Activated naive CD4-positive, alpha-beta T cell treated with anti-CD3 and anti-CD28 coated beads, Interleukin-2, amount 10 ng/mL, durations not matched to agents 7 days and 5 days (primary cell): Measurements from ENCODE around the gene C5.

Experiments used
- CTCF ChIA-PET: fragments of 350-600 bp; sonication (Branson Sonifier 250); formaldehyde crosslinking; loops from one replicate; lab custom pipeline; 2021; ENCODE audit warnings: antibody characterized with exemption; lab: Charles Lee
- DNase-seq: peaks from one replicate; pipeline ENCODE4 v3.0.0-alpha.2; 2020
- H3K27ac Mint-ChIP-seq: one replicate; pipeline ENCODE4 v1.8.0; 2021; ENCODE audit warnings: mild to moderate bottlenecking, moderate library complexity, mixed read lengths
- H3K27me3 Mint-ChIP-seq: one replicate; pipeline ENCODE4 v1.8.0; 2021; ENCODE audit warnings: mild to moderate bottlenecking, mixed read lengths
- H3K36me3 Mint-ChIP-seq: one replicate; pipeline ENCODE4 v1.8.0; 2021; ENCODE audit warnings: mixed read lengths
- H3K4me1 Mint-ChIP-seq: one replicate; pipeline ENCODE4 v1.8.0; 2021; ENCODE audit warnings: mixed read lengths
- H3K4me3 Mint-ChIP-seq: one replicate; pipeline ENCODE4 v1.8.0; 2021; ENCODE audit warnings: mild to moderate bottlenecking, moderate library complexity, mixed read lengths
- H3K9me3 Mint-ChIP-seq: one replicate; pipeline ENCODE4 v1.8.0; 2021; ENCODE audit warnings: mixed read lengths

Gene C5

DNA sequence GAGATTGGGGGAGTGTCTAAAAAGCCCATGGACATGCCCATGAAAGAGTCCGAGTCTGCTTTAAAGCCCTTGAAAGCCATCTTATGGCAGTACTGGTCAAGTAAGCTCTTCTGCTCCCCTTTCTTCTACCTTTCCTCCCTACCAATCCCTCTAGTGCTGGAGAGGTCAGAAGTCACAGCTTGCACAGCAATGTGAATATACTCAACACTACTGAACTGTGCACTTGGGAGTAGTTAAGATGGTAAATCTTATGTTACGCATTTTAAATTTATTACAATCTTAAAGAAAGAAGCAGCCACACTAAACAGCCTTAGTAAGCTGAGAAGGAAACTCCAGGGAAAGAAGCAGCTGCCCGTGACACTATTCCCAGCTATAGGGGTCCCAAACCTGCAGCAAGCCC, 111.2 kb downstream of the C5 start:
- CTCF ChIA-PET = interaction anchor here (0.8 to 7.9 kb wide), 5 partner anchors 12 to 183 kb away, joined by 3 to 83 read pairs (median 9); partner anchors contain the start of genes PHF19 and TRAF1
- no peaks in the 10 kb centered on the region for H3K9me3 Mint-ChIP-seq
- H3K27ac Mint-ChIP-seq = no peak overlapping the region
- no peaks in the 10 kb centered on the region for H3K36me3 Mint-ChIP-seq
- no peak for DNase-seq
- peaks cover 12% of the 10 kb centered on the region for H3K27me3 Mint-ChIP-seq
- peaks cover 37% of the 10 kb centered on the region for H3K4me1 Mint-ChIP-seq
- H3K4me3 Mint-ChIP-seq = no peak overlapping the region

DNA sequence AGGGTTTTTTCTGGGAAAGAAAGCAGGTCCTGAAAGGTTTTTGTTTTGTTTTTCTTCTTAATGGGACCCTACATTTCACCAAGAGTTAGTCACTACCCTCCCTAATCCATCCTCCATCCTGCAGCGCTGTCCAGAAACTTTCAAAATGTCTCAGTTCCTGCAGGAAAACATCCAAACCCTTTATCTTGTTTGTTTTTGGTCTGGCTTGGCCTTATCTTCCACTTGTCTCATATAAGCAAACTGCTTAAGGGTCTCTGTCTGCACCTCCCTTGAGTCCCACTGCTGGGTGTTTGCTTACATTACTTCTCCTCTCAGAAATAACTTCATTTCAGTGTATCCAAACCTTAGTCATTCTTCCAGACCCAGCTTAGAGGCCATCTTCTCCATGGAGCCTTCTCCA, 112.5 kb downstream of the C5 start:
- Mint-ChIP-seq H3K9me3 (no peaks in the 10 kb centered on the region), H3K27ac (no peak overlapping the region), H3K4me1 (peaks cover 50% of the 10 kb centered on the region), H3K4me3 (no peak overlapping the region), H3K27me3 (peaks cover 12% of the 10 kb centered on the region), H3K36me3 (no peaks in the 10 kb centered on the region)
- no peak for DNase-seq
- CTCF ChIA-PET = interaction anchor here (1.0 to 7.9 kb wide), 11 partner anchors 9 to 181 kb away, joined by 3 to 83 read pairs (median 5); partner anchors contain the start of gene PHF19

DNA sequence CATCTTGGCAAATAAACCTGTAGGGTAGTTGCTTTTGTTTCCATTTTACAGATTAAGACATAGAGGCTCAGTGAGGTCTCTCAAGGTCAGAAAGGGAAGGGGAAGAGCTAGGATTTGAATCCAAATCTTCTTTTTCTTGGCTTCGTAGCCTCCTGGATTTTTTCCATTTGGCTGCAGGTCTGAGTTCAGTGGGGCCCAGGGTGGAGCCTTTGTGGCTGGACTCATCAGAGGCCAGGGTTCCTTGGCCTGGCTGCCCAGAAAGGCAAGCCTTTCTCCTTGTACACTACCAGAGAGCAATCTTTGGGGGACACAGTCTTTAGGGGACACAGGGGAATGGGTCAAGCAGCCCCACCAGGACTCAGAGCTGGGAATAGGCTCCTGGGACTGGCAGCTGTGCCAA, 112.9 kb downstream of the C5 start:
- Mint-ChIP-seq H3K4me1 (peaks cover 54% of the 10 kb centered on the region), H3K36me3 (no peaks in the 10 kb centered on the region), H3K4me3 (no peak overlapping the region), H3K9me3 (no peaks in the 10 kb centered on the region), H3K27me3 (peaks cover 12% of the 10 kb centered on the region), H3K27ac (peak overlapping the region; percentile 92)
- DNase-seq = no peak
- CTCF ChIA-PET = interaction anchor here (0.7 to 7.9 kb wide), 15 partner anchors 8 to 233 kb away, joined by 3 to 83 read pairs (median 4); partner anchors contain the start of gene PHF19

DNA sequence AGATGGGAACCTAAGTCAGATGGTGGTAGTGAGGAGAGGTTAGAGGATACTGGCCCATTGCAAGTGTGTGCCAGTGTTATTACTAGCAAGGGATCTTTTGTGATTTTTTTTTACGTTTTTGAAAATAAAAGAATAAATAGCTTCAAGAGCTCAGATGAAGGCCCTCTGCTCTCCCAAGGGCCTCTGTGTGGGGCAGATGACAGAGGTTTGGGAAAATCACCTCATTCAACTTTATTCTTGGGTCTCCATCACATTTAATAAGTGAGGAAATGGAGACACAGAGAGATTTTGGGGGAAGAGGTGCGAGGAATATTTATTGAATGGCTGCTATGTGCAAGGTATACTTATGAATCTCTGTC, 113.3 kb downstream of the C5 start:
- Mint-ChIP-seq H3K27ac (peak overlapping the region; percentile 92), H3K4me1 (peaks cover 58% of the 10 kb centered on the region), H3K36me3 (no peaks in the 10 kb centered on the region), H3K27me3 (peaks cover 11% of the 10 kb centered on the region), H3K4me3 (peak overlapping the region; percentile 56), H3K9me3 (no peaks in the 10 kb centered on the region)
- CTCF ChIA-PET = interaction anchor here (0.7 to 7.9 kb wide), 15 partner anchors 11 to 233 kb away, joined by 3 to 83 read pairs (median 4); partner anchors contain the start of gene PHF19
- no peak for DNase-seq

DNA sequence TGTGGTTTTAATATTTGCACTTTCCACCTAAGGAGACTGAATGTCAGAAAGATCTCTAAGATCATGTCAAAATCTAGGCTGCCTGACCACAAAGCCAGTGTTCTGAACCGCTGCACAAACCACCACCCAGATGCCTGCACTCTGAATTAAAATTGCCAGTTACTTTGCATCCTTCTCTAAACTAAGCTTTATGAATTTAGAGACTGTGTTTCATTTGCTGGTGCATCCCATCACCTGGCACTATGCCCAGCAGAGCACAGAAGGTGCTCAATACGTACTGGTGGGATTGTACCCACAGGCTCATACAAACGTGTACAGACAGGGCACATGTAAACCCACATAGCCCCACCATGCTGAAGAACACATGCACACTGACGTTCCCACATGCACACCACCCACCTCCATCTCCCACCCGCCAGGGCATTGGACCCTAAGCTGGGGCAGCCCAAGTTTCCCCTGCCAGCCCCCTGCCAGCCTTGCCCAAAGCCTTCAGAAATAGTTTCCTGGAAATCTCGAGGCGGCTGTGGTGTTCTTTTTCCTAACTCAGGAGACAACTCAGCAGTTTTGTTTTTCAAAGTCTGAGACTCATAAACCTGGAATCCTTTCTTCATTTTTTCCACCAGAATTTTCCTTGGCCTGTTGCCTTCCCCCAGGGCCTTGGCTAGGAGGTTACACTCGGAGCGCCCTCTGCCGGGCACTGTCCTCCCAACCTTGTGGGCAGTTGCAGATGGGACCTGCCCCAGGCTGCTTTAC, 113.9 kb downstream of the C5 start:
- CTCF ChIA-PET = interaction anchor here (0.7 to 7.9 kb wide), 17 partner anchors 10 to 234 kb away, joined by 3 to 83 read pairs (median 3); partner anchors contain the start of gene PHF19
- peak overlapping the region; percentile 56 for H3K4me3 Mint-ChIP-seq
- peaks cover 64% of the 10 kb centered on the region for H3K4me1 Mint-ChIP-seq
- peaks cover 6% of the 10 kb centered on the region for H3K27me3 Mint-ChIP-seq
- peak overlapping the region; percentile 92 for H3K27ac Mint-ChIP-seq
- peak; percentile 91 for DNase-seq
- H3K9me3 Mint-ChIP-seq = no peaks in the 10 kb centered on the region
- no peaks in the 10 kb centered on the region for H3K36me3 Mint-ChIP-seq

DNA sequence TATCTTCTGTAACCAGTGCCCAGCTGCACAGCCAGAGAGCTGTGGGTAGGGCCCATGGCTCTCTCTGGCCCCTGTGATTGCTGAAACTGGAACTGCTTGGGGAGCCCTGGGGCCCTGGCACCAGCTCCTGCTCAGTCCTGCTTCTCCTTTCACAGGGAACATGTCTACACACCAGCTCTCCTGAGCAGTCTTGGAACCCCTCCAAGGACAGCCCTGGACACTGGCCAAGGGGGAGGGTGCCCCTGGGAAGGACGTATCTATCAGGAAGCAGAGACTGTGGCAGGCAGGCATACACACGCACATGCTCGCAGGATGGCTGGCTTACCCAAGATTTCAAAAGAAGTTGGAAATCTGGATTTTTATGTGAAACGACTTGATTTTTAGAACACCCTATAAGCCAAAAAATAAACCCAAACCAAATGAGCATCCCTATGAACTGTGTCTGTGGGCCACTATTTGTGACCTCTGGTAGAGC, 114.7 kb downstream of the C5 start:
- Mint-ChIP-seq H3K27ac (peak overlapping the region; percentile 92), H3K4me1 (peaks cover 70% of the 10 kb centered on the region), H3K9me3 (no peaks in the 10 kb centered on the region), H3K27me3 (peaks cover 4% of the 10 kb centered on the region), H3K36me3 (peaks cover 3% of the 10 kb centered on the region), H3K4me3 (peak overlapping the region; percentile 56)
- DNase-seq = no peak
- CTCF ChIA-PET = interaction anchor here (1.0 to 7.9 kb wide), 12 partner anchors 9 to 179 kb away, joined by 3 to 83 read pairs (median 3); partner anchors contain the start of gene PHF19

DNA sequence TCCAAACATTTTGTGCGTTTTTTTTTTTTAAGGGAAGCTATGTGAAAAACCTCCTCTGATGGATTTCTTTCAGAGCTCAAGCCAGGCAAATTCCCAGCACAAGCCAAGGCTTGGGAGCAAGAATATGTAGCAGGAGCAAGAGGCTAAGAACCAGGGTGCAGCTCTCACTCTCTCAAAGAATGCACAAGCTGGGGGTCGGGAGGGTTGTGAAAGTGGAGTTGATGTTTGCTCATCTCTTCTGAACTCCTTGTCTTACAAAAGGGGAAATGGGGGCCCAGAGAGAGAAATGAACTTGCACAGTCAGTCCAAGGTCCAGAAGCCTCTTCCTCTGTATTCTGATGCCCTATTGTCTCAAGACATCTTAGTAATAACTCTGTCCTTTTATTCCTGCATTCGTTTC, 115.8 kb downstream of the C5 start:
- no peak for DNase-seq
- H3K4me1 Mint-ChIP-seq = peaks cover 81% of the 10 kb centered on the region
- peaks cover 4% of the 10 kb centered on the region for H3K27me3 Mint-ChIP-seq
- no peak overlapping the region for H3K4me3 Mint-ChIP-seq
- H3K36me3 Mint-ChIP-seq = peaks cover 3% of the 10 kb centered on the region
- H3K9me3 Mint-ChIP-seq = no peaks in the 10 kb centered on the region
- H3K27ac Mint-ChIP-seq = peak overlapping the region; percentile 99
- CTCF ChIA-PET = interaction anchor here (1.0 to 7.9 kb wide), 5 partner anchors 9 to 178 kb away, joined by 3 to 83 read pairs (median 4); partner anchors contain the start of gene PHF19

DNA sequence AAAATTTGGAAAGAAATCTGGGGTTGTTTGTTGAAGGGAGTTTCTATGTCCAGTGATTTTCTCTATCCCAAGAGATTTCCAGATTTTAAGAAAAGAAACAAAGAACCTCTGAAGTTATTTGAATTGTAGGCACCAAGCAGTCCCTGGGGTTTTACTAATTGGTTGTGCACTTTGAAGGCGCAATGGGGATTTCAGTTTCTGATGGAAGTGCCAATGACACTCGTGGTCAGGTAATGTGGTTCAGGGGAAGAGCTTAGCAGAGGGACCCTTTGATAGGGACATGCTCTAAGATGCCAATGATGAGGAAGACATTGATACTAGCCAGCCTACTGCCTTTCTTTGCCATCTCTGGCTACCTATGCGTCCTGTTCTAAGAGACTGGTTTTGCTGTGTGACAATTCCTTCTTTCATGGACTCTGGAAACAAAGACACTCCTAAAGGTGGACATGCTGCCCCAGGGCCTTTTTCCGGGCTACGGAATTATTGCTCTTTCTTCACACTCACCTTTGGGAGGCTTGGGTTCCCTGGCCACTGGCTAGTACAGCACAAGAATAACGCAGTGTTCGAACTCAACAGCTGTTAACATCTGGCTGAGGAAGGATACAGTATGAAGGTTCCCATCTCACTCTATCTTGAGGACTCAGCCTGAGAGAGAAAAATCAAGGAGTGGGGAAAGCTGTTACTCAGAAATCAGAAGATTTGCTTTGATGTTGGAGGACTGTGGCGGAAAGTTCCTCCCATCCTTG, 116.6 kb downstream of the C5 start:
- DNase-seq = no peak
- Mint-ChIP-seq H3K36me3 (peaks cover 3% of the 10 kb centered on the region), H3K4me1 (peaks cover 83% of the 10 kb centered on the region), H3K9me3 (no peaks in the 10 kb centered on the region), H3K27me3 (peaks cover 4% of the 10 kb centered on the region), H3K27ac (peak overlapping the region; percentile 99), H3K4me3 (no peak overlapping the region)
- CTCF ChIA-PET = interaction anchor here (1.0 to 7.9 kb wide), 4 partner anchors 8 to 177 kb away, joined by 3 to 83 read pairs (median 5); partner anchors contain the start of gene PHF19

DNA sequence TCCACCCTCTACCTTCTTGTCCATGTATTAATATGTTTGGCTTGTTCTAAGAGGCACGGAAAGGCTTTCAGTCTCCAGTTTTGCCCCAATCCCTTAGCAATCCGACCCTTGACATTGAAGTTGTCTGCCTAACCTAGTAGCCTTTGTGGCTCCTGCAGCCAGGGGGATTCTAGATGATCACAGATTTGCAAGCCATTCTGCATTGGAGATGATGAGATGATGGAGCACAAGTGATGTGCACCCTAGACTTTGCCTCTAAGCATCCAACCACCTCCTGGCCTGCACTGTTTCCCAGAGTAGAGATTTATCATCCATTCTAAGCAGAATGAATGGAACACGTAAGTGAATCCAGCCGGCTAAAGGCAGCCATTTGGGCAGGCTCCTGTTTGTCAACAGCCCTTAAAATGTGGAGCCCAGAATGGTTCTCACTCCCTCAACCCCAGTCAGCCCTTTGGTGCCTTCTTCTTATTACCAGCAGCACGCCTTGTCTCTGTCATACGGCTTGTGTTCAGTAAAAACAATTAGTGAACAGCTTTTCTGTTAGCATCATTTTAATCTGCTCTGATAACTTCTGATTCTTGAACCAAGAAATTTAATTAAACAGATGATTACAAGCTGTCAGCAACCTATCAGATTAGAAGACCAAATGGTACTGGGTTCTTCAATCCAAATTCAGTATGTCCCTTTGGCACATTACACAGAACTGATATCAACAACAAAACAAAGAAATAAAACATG, 117.8 kb downstream of the C5 start:
- H3K27ac Mint-ChIP-seq = peak overlapping the region; percentile 99
- H3K9me3 Mint-ChIP-seq = no peaks in the 10 kb centered on the region
- H3K4me1 Mint-ChIP-seq = peaks cover 89% of the 10 kb centered on the region
- peak overlapping the region; percentile 50 for H3K4me3 Mint-ChIP-seq
- peaks cover 9% of the 10 kb centered on the region for H3K36me3 Mint-ChIP-seq
- CTCF ChIA-PET = interaction anchor here (0.8 to 1.2 kb wide), 4 partner anchors 35 to 59 kb away, joined by 3 to 5 read pairs (median 4); no protein-coding TSS in a partner anchor
- no peak for DNase-seq
- H3K27me3 Mint-ChIP-seq = no peaks in the 10 kb centered on the region

DNA sequence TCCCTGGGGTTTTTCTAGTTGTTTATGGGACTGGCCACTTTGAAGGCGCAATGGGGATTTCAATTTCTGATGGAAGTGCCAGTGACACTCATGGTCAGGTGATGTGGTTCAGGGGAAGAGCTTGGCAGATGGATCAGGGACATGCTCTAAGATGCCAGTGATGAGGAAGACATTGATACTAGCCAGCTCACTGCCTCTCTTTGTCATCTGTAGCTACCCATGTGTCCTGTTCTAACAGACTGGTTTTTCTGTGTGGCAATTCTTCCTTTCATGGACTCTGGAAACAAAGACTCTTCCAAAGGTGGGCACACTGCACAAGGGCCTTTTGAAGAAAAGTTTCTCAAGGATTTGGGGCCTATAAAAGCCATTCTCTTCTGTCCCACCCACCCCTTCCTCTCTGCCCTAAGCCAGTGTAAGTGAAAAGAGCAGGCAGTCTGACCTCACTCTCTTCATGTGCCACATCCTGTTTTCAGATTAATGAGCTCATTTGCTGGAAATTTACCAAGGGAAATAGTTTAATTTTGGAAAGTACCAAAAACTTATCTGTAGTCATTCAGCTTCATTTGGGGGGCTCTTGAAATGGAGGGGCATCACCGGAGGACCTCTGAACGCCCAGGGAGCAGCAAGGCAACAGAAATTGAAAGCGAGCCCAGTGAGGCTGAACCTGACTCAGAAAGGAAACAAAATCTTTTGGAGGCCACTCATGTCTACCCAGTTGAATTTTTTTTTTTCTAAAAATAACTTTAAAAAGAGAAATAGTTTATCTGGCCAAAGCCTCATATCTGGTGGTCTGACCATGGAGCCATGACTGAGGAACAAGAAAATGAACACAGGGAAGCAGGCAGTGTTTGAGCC, 118.6 kb downstream of the C5 start:
- H3K36me3 Mint-ChIP-seq = peaks cover 11% of the 10 kb centered on the region
- CTCF ChIA-PET = interaction anchor here (0.8 to 1.2 kb wide), 5 partner anchors 14 to 59 kb away, joined by 3 to 5 read pairs (median 4); no protein-coding TSS in a partner anchor
- H3K27ac Mint-ChIP-seq = peak overlapping the region; percentile 99
- peak overlapping the region; percentile 66 for H3K4me3 Mint-ChIP-seq
- peak; percentile 69 for DNase-seq
- peaks cover 89% of the 10 kb centered on the region for H3K4me1 Mint-ChIP-seq
- H3K9me3 Mint-ChIP-seq = no peaks in the 10 kb centered on the region
- no peaks in the 10 kb centered on the region for H3K27me3 Mint-ChIP-seq

DNA sequence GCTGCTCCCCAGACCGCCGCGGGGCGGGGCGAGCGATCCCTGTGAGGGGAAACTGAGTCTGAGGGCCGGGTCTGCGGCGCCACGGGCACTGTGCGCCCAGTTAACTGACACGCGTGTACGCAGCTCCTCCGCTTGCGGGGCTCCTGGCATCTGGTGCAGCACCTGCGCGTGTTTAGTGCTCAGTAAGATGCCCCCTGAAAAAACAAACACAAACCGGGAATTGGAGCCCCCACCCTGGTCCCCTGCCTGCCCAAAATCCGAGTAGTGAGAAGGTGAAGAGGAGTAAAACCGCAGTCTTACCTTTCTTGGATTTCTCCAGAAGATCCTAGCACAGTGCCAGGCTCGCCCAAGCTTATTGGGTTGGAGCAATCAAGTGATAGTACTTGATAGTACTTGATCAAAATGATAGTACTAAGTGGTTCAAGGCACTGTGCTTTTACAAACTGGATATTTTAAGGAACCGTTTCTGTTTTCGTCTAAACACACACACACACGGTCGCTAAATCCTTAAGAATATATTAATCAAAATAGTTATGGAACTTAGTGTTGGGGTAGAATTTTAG, 120.8 kb downstream of the C5 start:
- H3K4me1 Mint-ChIP-seq = peaks cover 86% of the 10 kb centered on the region
- CTCF ChIA-PET = interaction anchor here (0.7 to 1.9 kb wide), 10 partner anchors 8 to 83 kb away, joined by 3 to 8 read pairs (median 4); no protein-coding TSS in a partner anchor
- H3K27me3 Mint-ChIP-seq = no peaks in the 10 kb centered on the region
- H3K4me3 Mint-ChIP-seq = peak overlapping the region; percentile 76
- peaks cover 27% of the 10 kb centered on the region for H3K36me3 Mint-ChIP-seq
- H3K27ac Mint-ChIP-seq = peak overlapping the region; percentile 99
- no peak for DNase-seq
- no peaks in the 10 kb centered on the region for H3K9me3 Mint-ChIP-seq

DNA sequence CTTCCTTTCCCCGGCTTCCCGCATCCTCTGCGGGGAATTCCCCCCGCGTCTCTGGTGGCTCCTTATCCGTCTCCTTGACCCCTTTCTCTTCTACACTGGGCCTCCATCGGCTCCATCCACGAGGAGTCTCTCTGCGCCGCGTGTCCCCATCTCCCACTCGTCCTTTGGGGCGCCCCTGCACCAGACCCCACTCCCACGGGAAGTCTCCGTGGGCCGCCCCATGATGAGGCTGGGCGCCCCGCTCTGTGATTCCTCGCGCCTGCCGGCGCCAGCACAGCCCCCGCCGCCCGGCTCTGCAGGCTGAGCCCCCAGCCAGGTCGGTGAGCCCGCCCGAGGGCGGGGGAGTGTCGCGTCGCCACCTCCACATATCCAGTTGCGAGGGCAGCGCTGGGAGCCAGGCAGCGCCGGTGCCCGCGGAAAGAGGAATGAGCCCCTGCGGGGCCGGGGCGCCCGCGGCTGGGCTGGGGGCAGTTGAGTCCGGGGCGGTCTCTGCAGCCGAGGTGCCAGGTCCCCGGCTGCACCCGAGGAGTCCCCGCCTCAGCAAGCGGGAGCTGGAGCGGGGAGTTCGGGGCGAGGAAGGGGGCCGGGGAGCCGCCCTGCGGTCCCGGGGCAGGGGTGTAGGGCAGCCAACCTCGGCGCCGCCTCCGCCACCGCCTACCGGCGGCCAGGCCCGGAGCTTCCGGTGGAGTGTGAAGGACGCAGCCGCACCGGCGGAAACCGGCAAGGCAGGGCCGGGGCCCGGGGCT, 121.4 kb downstream of the C5 start:
- no peaks in the 10 kb centered on the region for H3K9me3 Mint-ChIP-seq

More for the DNA sequence above, 121.4 kb downstream of the C5 start:
- H3K36me3 Mint-ChIP-seq = peaks cover 34% of the 10 kb centered on the region
- peaks cover 86% of the 10 kb centered on the region for H3K4me1 Mint-ChIP-seq
- peak overlapping the region; percentile 99 for H3K27ac Mint-ChIP-seq
- peak overlapping the region; percentile 84 for H3K4me3 Mint-ChIP-seq
- DNase-seq = peak; percentile 87
- H3K27me3 Mint-ChIP-seq = no peaks in the 10 kb centered on the region
- CTCF ChIA-PET = interaction anchor here (0.7 to 1.9 kb wide), 9 partner anchors 9 to 60 kb away, joined by 3 to 8 read pairs (median 4); no protein-coding TSS in a partner anchor
